ENCODE results near the gene DNAH8.

Gene DNAH8

GRCh38 chr6:39004801-39005200 lies 289.7 kb downstream of the DNAH8 start:
- CTCF ChIA-PET: no interaction called here
- DNase-seq (ENCODE audit: low read depth, low spot score): no peak
- POLR2A ChIA-PET: no interaction called here
- H3K4me3 ChIP-seq (ENCODE audit: low read depth, low read length): no peak overlapping the region
- TF ChIP-seq CTCF (IDR thresholded peaks at IDR 0.05; ENCODE audit: insufficient read depth, low read length, missing control alignments): no peak

DNA sequence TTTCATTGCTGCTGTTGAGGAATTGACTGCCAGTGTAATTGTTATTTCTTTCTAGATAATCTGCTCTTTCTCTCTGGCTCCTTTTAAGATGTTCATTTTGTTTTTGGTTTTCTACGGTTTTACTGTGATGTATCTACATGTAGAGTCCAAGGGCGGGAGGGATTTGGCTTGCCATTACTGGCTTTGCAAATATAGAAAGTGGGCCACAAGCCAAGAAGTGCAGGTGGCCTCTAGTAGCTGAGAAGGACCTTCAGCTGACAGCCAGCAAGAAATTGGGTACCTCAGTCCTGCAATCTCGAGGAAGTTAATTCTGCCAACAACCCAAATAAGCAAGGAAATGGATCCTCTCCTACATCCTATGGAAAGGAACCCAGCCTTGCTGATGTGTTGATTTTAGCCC lies 290.7 kb downstream of the DNAH8 start:
- CTCF ChIA-PET: no interaction called here
- TF ChIP-seq CTCF (IDR thresholded peaks at IDR 0.05; ENCODE audit: insufficient read depth, low read length, missing control alignments): no peak
- no peak for DNase-seq (ENCODE audit: low read depth, low spot score)
- POLR2A ChIA-PET: no interaction called here
- no peak overlapping the region for H3K4me3 ChIP-seq (ENCODE audit: low read depth, low read length)

DNA sequence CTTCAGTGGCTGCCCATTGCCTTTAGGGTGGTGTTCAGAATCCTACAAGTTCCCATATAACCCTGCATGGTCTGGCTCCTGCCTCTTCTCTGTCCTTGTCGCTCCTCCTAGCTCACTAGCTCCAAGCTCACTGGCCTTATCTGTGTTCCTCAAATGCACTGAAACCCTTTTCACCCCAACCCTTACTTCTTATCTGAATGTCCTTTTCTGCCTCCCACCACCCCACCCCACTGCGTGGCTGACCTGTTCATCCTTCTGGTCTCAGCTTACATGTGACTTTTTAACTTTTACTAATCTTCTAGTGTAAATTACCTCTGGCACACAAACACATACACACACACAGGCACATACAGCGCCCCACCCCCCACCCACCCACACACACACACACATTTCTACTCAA lies 292.5 kb downstream of the DNAH8 start:
- no peak for TF ChIP-seq CTCF (IDR thresholded peaks at IDR 0.05; ENCODE audit: insufficient read depth, low read length, missing control alignments)
- CTCF ChIA-PET: no interaction called here
- no peak overlapping the region for H3K4me3 ChIP-seq (ENCODE audit: low read depth, low read length)
- POLR2A ChIA-PET: no interaction called here
- DNase-seq (ENCODE audit: low read depth, low spot score): no peak

GRCh38 chr6:39008737-39009136 lies 293.6 kb downstream of the DNAH8 start:
- ChIA-PET CTCF (no interaction called here), POLR2A (interaction anchor here (0.7 kb wide), 1 partner anchor 306 kb away, joined by 5 read pairs; no protein-coding TSS in a partner anchor)
- H3K4me3 ChIP-seq (ENCODE audit: low read depth, low read length): no peak overlapping the region
- no peak for TF ChIP-seq CTCF (IDR thresholded peaks at IDR 0.05; ENCODE audit: insufficient read depth, low read length, missing control alignments)
- DNase-seq (ENCODE audit: low read depth, low spot score): no peak

- POLR2A ChIA-PET: no interaction called here
- CTCF ChIA-PET: interaction anchor here (0.9 kb wide), 1 partner anchor 11 kb away, joined by 3 read pairs; no protein-coding TSS in a partner anchor
- DNase-seq (ENCODE audit: low read depth, low spot score): no peak
- no peak overlapping the region for H3K4me3 ChIP-seq (ENCODE audit: low read depth, low read length)
- no peak for TF ChIP-seq CTCF (IDR thresholded peaks at IDR 0.05; ENCODE audit: insufficient read depth, low read length, missing control alignments)
These were observed 294.4 kb downstream of the DNAH8 start for GRCh38 chr6:39009476-39009875.

GRCh38 chr6:39016839-39017546 lies 301.9 kb downstream of the DNAH8 start:
- H3K4me3 ChIP-seq (ENCODE audit: low read depth, low read length): no peak overlapping the region
- DNase-seq (ENCODE audit: low read depth, low spot score): no peak
- no peak for TF ChIP-seq CTCF (IDR thresholded peaks at IDR 0.05; ENCODE audit: insufficient read depth, low read length, missing control alignments)
- CTCF ChIA-PET: no interaction called here
- POLR2A ChIA-PET: no interaction called here

All from AG04449 (cell line).